Testis (tissue), 3 donors: ENCODE data around the gene TECPR2. TPM values are rescaled to one million over a fixed set of nuclear protein-coding genes. Genes with fewer than 3 reads are reported as not detected.

ENCODE experiments used
- DNase-seq: peaks from one replicate; pipeline ENCODE4 v3.0.0-alpha.2; 2019
- H3K27ac ChIP-seq, 2 donors: fragments of 200-600 bp; sonication (generic); one replicate each; pipeline ENCODE4 v1.5.1; 2019
- H3K27me3 ChIP-seq: fragments of 200-600 bp; sonication (generic); one replicate; pipeline ENCODE4 v1.5.1; 2019
- H3K36me3 ChIP-seq: fragments of 200-600 bp; sonication (generic); one replicate; pipeline ENCODE4 v1.5.1; 2017; ENCODE audit warnings: low read depth; ENCODE audit errors: missing control alignments
- H3K4me1 ChIP-seq: fragments of 200-600 bp; sonication (generic); one replicate; pipeline ENCODE4 v1.5.1; 2019
- H3K4me3 ChIP-seq, 2 donors: fragments of 200-600 bp; sonication (generic); one replicate each; pipeline ENCODE4 v1.5.1; 2017 to 2019
- H3K9me3 ChIP-seq: fragments of 200-600 bp; sonication (generic); one replicate; pipeline ENCODE4 v1.5.1; 2017
- CTCF ChIP-seq, 3 experiments: fragments of 450-650 bp in 2 of 3; fragments of 200-600 bp in 1 of 3; sonication (generic) in 1 of 3; IDR thresholded peaks; one replicate each; pipeline ENCODE4 v1.5.1; 2016 to 2019; ENCODE audit warnings: antibody characterized with exemption in 3 of 3, mild to moderate bottlenecking in 2 of 3, moderate library complexity in 1 of 3
- POLR2A ChIP-seq: fragments of 450-650 bp; IDR thresholded peaks from one replicate; pipeline ENCODE4 v1.6.1; 2017; ENCODE audit warnings: antibody characterized with exemption, mild to moderate bottlenecking, moderate library complexity
- WGBS, 2 donors: methylation state at CpG; one replicate each; pipeline ENCODE4 v1.1.5; 2018; 5-methylcytosine and 5-hydroxymethylcytosine counted together
- intact Hi-C: fragments of 100-400 bp; cut with DNase I; formaldehyde crosslinking; loops from one replicate; pipeline ENCODE4 v1.15.1; 2023; ENCODE audit warnings: low total_unique reads
- polyA plus RNA-seq: library from polyadenylated mRNA; stranded (reverse); fragments of 350-450 nt; fragmentation: Illumina TruSeq; extraction: RNeasy Lipid Tissue Mini Kit (QIAGEN cat#74804); gene quantifications from one replicate; pipeline ENCODE4 v1.2.3, GENCODE V29; 2014; ENCODE audit warnings: low read depth, low replicate concordance; ENCODE audit not compliant: insufficient read depth
- total RNA-seq, 2 donors: library from RNA; depleted of rRNA; stranded (reverse); fragments of >200 nt; gene quantifications; one replicate each; pipeline ENCODE4 v1.2.3, GENCODE V29; 2016

Gene TECPR2
- total and polyA plus RNA-seq, 3 donors from 2014 or later = 43.4 to 65.9 (median 43.6) TPM

GRCh38 chr14:102501751-102502315, 139.1 kb downstream of the TECPR2 start:
- Histone ChIP-seq H3K4me1 (peaks cover 22% of the 10 kb centered on the region), H3K36me3 (no peaks in the 10 kb centered on the region), H3K27me3 (no peaks in the 10 kb centered on the region), H3K9me3 (no peaks in the 10 kb centered on the region), H3K27ac (no peak overlapping the region), H3K4me3 (no peak overlapping the region)
- no peak for TF ChIP-seq POLR2A
- no peak for TF ChIP-seq CTCF (IDR thresholded peaks at IDR 0.05)
- WGBS, 2 donors = 86 to 91% methylated on average over 14 to 20 of the region's 20 CpGs
- intact Hi-C loops = no loop called here
- DNase-seq = no peak

- no peak overlapping the region for H3K27ac ChIP-seq
- intact Hi-C loops = no loop called here
These were observed 139.8 kb downstream of the TECPR2 start for GRCh38 chr14:102502571-102502970.

GRCh38 chr14:102503641-102504327, 141.0 kb downstream of the TECPR2 start:
- intact Hi-C loops = no loop called here
- Histone ChIP-seq H3K9me3 (no peaks in the 10 kb centered on the region), H3K27ac (no peak overlapping the region), H3K4me3 (no peak overlapping the region), H3K36me3 (no peaks in the 10 kb centered on the region), H3K27me3 (no peaks in the 10 kb centered on the region), H3K4me1 (peaks cover 25% of the 10 kb centered on the region)
- TF ChIP-seq POLR2A (no peak), CTCF (IDR thresholded peaks at IDR 0.05) (no peak)
- no peak for DNase-seq
- 52 to 55% methylated on average over 11 to 12 of the region's 12 CpGs for WGBS, 2 donors

More at GRCh38 chr14:102502571-102502970, 139.8 kb downstream of the TECPR2 start:
- Histone ChIP-seq H3K36me3 (no peaks in the 10 kb centered on the region), H3K9me3 (no peaks in the 10 kb centered on the region), H3K4me1 (peaks cover 22% of the 10 kb centered on the region), H3K27me3 (no peaks in the 10 kb centered on the region), H3K4me3 (no peak overlapping the region)
- TF ChIP-seq CTCF (IDR thresholded peaks at IDR 0.05) (no peak), POLR2A (no peak)
- WGBS, 2 donors = 96 to 97% methylated on average over 10 of the region's 10 CpGs
- no peak for DNase-seq

DNA sequence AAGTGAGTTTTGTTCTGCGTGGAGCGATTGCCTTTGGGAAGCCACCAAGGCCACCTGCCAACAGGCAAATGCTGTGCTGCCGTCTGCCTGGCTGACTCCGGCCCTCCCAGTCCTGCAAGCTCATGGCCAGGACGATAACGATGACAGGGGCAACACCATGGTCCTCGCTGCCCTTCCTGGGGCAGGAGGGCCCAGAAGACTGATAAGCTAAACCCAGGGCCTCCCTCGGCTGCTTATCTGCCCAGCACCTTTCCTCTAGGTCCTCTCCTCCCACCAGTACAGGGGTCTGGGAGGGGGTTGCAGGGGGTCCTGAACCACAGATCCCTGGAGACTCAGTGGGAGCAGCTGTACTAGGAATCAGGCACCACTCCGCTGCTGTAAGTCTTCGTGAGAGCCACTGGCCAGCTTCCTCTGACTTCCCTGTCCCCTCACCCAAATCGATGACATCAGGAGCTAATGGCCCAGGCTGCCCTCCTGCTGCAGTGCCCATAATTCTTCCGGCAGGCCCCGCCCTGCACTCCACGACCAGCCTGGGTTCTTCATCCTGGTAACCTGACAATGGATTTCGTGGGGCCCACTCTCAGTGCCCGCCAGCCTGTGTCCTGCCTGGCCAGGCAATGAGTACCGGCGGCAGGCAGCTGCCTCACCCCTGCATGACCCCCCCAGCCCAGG, 141.7 kb downstream of the TECPR2 start:
- H3K4me3 ChIP-seq = no peak overlapping the region
- no peaks in the 10 kb centered on the region for H3K9me3 ChIP-seq
- DNase-seq = no peak
- TF ChIP-seq POLR2A (no peak), CTCF (IDR thresholded peaks at IDR 0.05) (no peak)
- 62 to 72% methylated on average over 15 to 18 of the region's 18 CpGs for WGBS, 2 donors
- H3K36me3 ChIP-seq = no peaks in the 10 kb centered on the region
- intact Hi-C loops = no loop called here
- H3K4me1 ChIP-seq = peaks cover 25% of the 10 kb centered on the region
- no peak overlapping the region for H3K27ac ChIP-seq
- H3K27me3 ChIP-seq = no peaks in the 10 kb centered on the region
